ENCODE results near the gene MED25.

The MED25 gene

DNA sequence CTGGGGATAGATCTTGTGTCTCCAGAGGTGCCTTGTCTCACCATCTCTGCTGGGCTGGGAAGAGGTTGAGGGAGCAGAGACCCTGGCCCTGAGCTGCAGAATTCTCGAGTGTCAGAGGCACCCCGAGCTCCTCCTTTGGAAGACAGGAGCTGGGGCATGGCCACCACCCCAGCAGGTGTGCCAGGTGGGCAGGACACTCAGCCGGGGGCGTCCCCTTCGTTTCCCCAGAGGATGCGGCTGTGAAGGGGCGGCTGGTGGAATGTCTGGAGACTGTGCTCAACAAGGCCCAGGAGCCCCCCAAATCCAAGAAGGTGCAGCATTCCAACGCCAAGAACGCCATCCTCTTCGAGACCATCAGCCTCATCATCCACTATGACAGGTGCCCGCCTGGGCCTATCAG lies 19.5 kb upstream of the MED25 start (continued):
- TF ChIP-seq TCF4 (CRISPR knock-in tag; IDR thresholded peaks at IDR 0.05; ENCODE audit: borderline replicate concordance) = no peak
- no peak for TF ChIP-seq SNAI2 (CRISPR knock-in tag; IDR thresholded peaks at IDR 0.05)
- TF ChIP-seq ARNTL (CRISPR knock-in tag; IDR thresholded peaks at IDR 0.05; ENCODE audit: borderline replicate concordance, low read depth) = no peak
- no peak for TF ChIP-seq ZNF70 (CRISPR knock-in tag; IDR thresholded peaks at IDR 0.05)
- no peak for TF ChIP-seq POU6F1 (CRISPR knock-in tag; IDR thresholded peaks at IDR 0.05; ENCODE audit: borderline replicate concordance, low read depth)
- TF ChIP-seq, protein P1, sequence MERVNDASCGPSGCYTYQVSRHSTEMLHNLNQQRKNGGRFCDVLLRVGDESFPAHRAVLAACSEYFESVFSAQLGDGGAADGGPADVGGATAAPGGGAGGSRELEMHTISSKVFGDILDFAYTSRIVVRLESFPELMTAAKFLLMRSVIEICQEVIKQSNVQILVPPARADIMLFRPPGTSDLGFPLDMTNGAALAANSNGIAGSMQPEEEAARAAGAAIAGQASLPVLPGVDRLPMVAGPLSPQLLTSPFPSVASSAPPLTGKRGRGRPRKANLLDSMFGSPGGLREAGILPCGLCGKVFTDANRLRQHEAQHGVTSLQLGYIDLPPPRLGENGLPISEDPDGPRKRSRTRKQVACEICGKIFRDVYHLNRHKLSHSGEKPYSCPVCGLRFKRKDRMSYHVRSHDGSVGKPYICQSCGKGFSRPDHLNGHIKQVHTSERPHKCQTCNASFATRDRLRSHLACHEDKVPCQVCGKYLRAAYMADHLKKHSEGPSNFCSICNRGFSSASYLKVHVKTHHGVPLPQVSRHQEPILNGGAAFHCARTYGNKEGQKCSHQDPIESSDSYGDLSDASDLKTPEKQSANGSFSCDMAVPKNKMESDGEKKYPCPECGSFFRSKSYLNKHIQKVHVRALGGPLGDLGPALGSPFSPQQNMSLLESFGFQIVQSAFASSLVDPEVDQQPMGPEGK (CRISPR knock-in tag; IDR thresholded peaks at IDR 0.05; ENCODE audit: borderline replicate concordance) = no peak
- TF ChIP-seq OSR1 (CRISPR knock-in tag; IDR thresholded peaks at IDR 0.05) = no peak

- TF ChIP-seq, protein P1 (CRISPR knock-in tag; IDR thresholded peaks at IDR 0.05; ENCODE audit: borderline replicate concordance) = no peak
- TF ChIP-seq RARB (CRISPR knock-in tag; IDR thresholded peaks at IDR 0.05) = no peak
- TF ChIP-seq ZFP30 (CRISPR knock-in tag; IDR thresholded peaks at IDR 0.05) = no peak
- TF ChIP-seq TCF4 (CRISPR knock-in tag; IDR thresholded peaks at IDR 0.05; ENCODE audit: borderline replicate concordance) = no peak
- no peak for TF ChIP-seq GLIS3 (CRISPR knock-in tag; IDR thresholded peaks at IDR 0.05)
- no peak for TF ChIP-seq ISL1 (CRISPR knock-in tag; IDR thresholded peaks at IDR 0.05)
- TF ChIP-seq ESRRG (CRISPR knock-in tag; IDR thresholded peaks at IDR 0.05) = no peak
- no peak for TF ChIP-seq CSDC2 (CRISPR knock-in tag; IDR thresholded peaks at IDR 0.05)
- no peak for TF ChIP-seq BACH2 (CRISPR knock-in tag; IDR thresholded peaks at IDR 0.05; ENCODE audit: borderline replicate concordance)
- no peak for TF ChIP-seq POU6F1 (CRISPR knock-in tag; IDR thresholded peaks at IDR 0.05; ENCODE audit: borderline replicate concordance, low read depth)
- no peak for TF ChIP-seq ARNTL (CRISPR knock-in tag; IDR thresholded peaks at IDR 0.05; ENCODE audit: borderline replicate concordance, low read depth)
- ATAC-seq = no peak
Measured at GRCh38 chr19:49799271-49799797, 18.8 kb upstream of the MED25 start.

DNA sequence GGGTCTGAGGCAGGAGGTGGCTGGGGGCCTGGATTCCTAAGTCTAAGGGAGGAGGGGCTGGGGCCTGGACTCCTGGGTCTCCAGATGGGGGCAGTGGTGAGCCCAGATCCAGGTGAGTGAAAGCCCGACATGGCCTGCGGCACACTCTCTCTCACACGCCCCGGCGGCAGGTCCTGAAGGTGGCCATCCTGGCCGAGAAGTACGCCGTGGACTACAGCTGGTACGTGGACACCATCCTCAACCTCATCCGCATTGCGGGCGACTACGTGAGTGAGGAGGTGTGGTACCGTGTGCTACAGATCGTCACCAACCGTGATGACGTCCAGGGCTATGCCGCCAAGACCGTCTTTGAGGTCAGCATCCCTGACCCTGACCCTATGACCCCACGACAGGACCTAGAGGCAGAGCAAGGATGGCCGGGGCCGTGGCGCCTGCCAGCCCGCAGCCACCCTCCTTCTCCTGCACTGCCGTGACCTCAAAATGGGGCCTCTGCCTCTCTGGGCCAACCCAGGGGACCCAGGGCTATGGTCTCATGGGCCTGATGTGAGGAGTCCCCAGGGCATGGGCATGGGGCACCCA lies 18.2 kb upstream of the MED25 start:
- TF ChIP-seq, protein P2, sequence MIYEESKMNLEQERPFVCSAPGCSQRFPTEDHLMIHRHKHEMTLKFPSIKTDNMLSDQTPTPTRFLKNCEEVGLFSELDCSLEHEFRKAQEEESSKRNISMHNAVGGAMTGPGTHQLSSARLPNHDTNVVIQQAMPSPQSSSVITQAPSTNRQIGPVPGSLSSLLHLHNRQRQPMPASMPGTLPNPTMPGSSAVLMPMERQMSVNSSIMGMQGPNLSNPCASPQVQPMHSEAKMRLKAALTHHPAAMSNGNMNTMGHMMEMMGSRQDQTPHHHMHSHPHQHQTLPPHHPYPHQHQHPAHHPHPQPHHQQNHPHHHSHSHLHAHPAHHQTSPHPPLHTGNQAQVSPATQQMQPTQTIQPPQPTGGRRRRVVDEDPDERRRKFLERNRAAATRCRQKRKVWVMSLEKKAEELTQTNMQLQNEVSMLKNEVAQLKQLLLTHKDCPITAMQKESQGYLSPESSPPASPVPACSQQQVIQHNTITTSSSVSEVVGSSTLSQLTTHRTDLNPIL (CRISPR knock-in tag; IDR thresholded peaks at IDR 0.05; ENCODE audit: low read depth) = no peak
- TF ChIP-seq SNAI2 (CRISPR knock-in tag; IDR thresholded peaks at IDR 0.05) = no peak
- TF ChIP-seq ZNF70 (CRISPR knock-in tag; IDR thresholded peaks at IDR 0.05) = no peak
- TF ChIP-seq ARNTL (CRISPR knock-in tag; IDR thresholded peaks at IDR 0.05; ENCODE audit: borderline replicate concordance, low read depth) = no peak
- no peak for TF ChIP-seq ESRRG (CRISPR knock-in tag; IDR thresholded peaks at IDR 0.05)
- no peak for TF ChIP-seq ZC3H10 (CRISPR knock-in tag; IDR thresholded peaks at IDR 0.05)
- no peak for TF ChIP-seq POU6F1 (CRISPR knock-in tag; IDR thresholded peaks at IDR 0.05; ENCODE audit: borderline replicate concordance, low read depth)
- no peak for TF ChIP-seq ZNF565 (CRISPR knock-in tag; conservative IDR thresholded peaks at IDR 0.05; ENCODE audit: low read depth)
- TF ChIP-seq ZNF8 (CRISPR knock-in tag; IDR thresholded peaks at IDR 0.05) = no peak
- TF ChIP-seq OSR1 (CRISPR knock-in tag; IDR thresholded peaks at IDR 0.05) = no peak
- no peak for TF ChIP-seq ZFP3 (CRISPR knock-in tag; IDR thresholded peaks at IDR 0.05)
- no peak for ATAC-seq
